Esophagus muscularis mucosa (tissue), 4 donors: Measurements from ENCODE around the gene ZNF385C. TPM values are rescaled to one million over a fixed set of nuclear protein-coding genes. Genes with fewer than 3 reads are reported as not detected.
A peak's percentile ranks its signal among the peaks of the same experiment; 100 is the strongest.
"Not testable (repeated sequence)": the region's sequence is repeated elsewhere in the genome, so short reads cannot be mapped to it uniquely, and the experiment has no call there.

Experiments
- DNase-seq: peaks from one replicate; pipeline ENCODE4 v3.0.0-alpha.2; 2017; ENCODE audit errors: extremely low spot score
- H3K27ac ChIP-seq, 4 donors: fragments of 200-600 bp; sonication (generic); replicated peaks in 1 of 4; 1 replicate in 3 of 4; 2 replicates in 1 of 4; pipeline ENCODE4 v1.5.1; 2016 to 2019; ENCODE audit warnings: mild to moderate bottlenecking in 1 of 4
- H3K27me3 ChIP-seq, 4 donors: fragments of 200-600 bp; sonication (generic); one replicate each; pipeline versions ENCODE4 v1.5.1 to v1.6.0; 2016 to 2019
- H3K36me3 ChIP-seq, 4 donors: fragments of 200-600 bp; sonication (generic); one replicate each; pipeline ENCODE4 v1.5.1; 2016 to 2019
- H3K4me1 ChIP-seq, 4 donors: fragments of 200-600 bp; sonication (generic); one replicate each; pipeline ENCODE4 v1.5.1; 2016 to 2019
- H3K4me3 ChIP-seq, 4 donors: fragments of 200-600 bp; sonication (generic); 1 replicate in 2 of 4; 2 replicates in 2 of 4; pipeline ENCODE4 v1.5.1; 2016 to 2019; ENCODE audit warnings: mild to moderate bottlenecking in 4 of 4, moderate library complexity in 1 of 4
- H3K9me3 ChIP-seq, 4 donors: fragments of 200-600 bp; sonication (generic); 1 replicate in 3 of 4; 2 replicates in 1 of 4; pipeline ENCODE4 v1.5.1; 2016 to 2019
- EP300 ChIP-seq: sonication (generic); formaldehyde crosslinking; IDR thresholded peaks from one replicate; pipeline ENCODE4 v1.6.1; 2017; ENCODE audit warnings: antibody characterized with exemption
- POLR2A ChIP-seq: fragments of 450-650 bp; IDR thresholded peaks from one replicate; pipeline ENCODE4 v1.6.1; 2017; ENCODE audit warnings: antibody characterized with exemption, moderate library complexity, mild to moderate bottlenecking, low read depth
- POLR2AphosphoS5 ChIP-seq, 2 donors: sonication (generic); formaldehyde crosslinking; IDR thresholded peaks; one replicate each; pipeline ENCODE4 v1.6.1; 2017; ENCODE audit warnings: antibody characterized with exemption in 2 of 2
- WGBS: methylation state at CpG from one replicate; pipeline ENCODE4 v1.1.5; 2018; 5-methylcytosine and 5-hydroxymethylcytosine counted together
- intact Hi-C: fragments of 100-400 bp; cut with DNase I; formaldehyde crosslinking; loops from one replicate; pipeline ENCODE4 v1.15.1; 2023
- total RNA-seq, 4 donors: library from RNA; depleted of rRNA; stranded (reverse); fragments of >200 nt; gene quantifications; one replicate each; pipeline versions ENCODE4 v1.1.0 to v1.2.1, GENCODE V29; 2016
- TF ChIP-seq, protein P1 (sequence below), 3 experiments: fragments of 200-600 bp in 2 of 3; fragments of 450-650 bp in 1 of 3; sonication (generic) in 2 of 3; IDR thresholded peaks; one replicate each; pipeline ENCODE4 v1.5.1; 2017 to 2019; ENCODE audit warnings: antibody characterized with exemption in 3 of 3, mild to moderate bottlenecking in 2 of 3, moderate library complexity in 1 of 3

The ZNF385C gene
- total RNA-seq, 4 donors from 2014 or later = 0.39 to 0.42 TPM; not detected in 2

DNA sequence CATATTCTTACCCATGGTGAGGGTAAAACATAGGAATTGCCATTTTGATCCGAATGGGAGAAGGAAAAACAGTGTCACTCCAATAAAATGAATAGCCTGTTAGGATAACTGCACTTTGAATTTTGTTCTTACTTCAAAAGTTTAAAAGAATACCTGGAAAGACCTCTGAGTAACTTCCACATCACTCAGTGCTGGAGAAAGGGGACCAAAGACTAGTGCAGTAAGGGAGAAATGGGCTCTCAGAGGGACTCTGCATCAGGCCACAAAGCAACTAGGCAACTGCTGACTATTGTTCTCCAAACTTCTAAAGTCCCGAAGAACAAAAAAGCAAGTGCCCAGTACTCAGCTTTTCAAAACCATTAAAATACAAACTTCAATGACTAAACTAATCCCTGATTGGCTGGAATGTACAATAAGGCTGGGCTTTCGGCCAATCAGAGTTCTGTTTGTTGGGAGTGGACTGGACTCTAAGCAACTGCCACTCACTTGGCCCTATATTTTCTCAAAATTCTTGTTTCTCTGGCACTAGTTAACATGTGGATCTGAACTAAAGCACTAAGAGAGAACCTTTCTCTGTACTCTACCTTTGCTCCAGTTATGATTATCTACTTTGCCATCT lies 87.3 kb downstream of the ZNF385C start:
- H3K27ac ChIP-seq = peak overlapping the region in 2 of 4 donors; percentile 10
- H3K36me3 ChIP-seq = peaks cover 0 to 5% (median 0%) of the 10 kb centered on the region in 4 donors
- no peaks in the 10 kb centered on the region for H3K9me3 ChIP-seq
- intact Hi-C loops = no loop called here
- DNase-seq = no peak
- TF ChIP-seq POLR2AphosphoS5 (IDR thresholded peaks at IDR 0.05) = no peak
- TF ChIP-seq EP300 = no peak
- TF ChIP-seq POLR2A = no peak
- TF ChIP-seq, protein P1, sequence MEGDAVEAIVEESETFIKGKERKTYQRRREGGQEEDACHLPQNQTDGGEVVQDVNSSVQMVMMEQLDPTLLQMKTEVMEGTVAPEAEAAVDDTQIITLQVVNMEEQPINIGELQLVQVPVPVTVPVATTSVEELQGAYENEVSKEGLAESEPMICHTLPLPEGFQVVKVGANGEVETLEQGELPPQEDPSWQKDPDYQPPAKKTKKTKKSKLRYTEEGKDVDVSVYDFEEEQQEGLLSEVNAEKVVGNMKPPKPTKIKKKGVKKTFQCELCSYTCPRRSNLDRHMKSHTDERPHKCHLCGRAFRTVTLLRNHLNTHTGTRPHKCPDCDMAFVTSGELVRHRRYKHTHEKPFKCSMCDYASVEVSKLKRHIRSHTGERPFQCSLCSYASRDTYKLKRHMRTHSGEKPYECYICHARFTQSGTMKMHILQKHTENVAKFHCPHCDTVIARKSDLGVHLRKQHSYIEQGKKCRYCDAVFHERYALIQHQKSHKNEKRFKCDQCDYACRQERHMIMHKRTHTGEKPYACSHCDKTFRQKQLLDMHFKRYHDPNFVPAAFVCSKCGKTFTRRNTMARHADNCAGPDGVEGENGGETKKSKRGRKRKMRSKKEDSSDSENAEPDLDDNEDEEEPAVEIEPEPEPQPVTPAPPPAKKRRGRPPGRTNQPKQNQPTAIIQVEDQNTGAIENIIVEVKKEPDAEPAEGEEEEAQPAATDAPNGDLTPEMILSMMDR (IDR thresholded peaks at IDR 0.05) = no peak
- no peaks in the 10 kb centered on the region for H3K27me3 ChIP-seq
- H3K4me1 ChIP-seq = peaks cover 72 to 95% (median 84%) of the 10 kb centered on the region in 4 donors
- WGBS = 83% methylated on average over 3 of the region's 3 CpGs
- H3K4me3 ChIP-seq = no peak overlapping the region

DNA sequence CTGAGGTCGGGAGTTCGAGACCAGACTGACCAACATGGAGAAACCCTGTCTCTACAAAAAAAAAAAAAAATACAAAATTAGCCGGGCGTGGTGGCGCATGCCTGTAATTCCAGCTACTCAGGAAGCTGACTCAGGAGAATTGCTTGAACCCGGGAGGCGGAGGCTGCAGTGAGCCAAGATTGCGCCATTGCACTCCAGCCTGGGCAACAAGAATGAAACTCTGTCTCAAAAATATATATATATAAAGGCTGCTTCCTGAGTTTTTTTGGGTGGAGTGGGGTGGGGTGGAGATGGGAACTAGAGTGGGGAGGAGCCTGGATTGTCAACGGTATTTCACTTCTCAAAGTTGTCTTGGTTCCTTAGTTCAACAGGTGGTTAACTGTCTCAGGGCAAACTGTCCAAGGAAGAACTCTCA lies 88.0 kb downstream of the ZNF385C start:
- peaks cover 72 to 95% (median 84%) of the 10 kb centered on the region in 4 donors for H3K4me1 ChIP-seq
- H3K4me3 ChIP-seq, H3K36me3 ChIP-seq, H3K9me3 ChIP-seq, H3K27me3 ChIP-seq, DNase-seq, intact Hi-C loops: not testable (repeated sequence)
- peak overlapping the region in 2 of 4 donors; percentile 10 for H3K27ac ChIP-seq
- WGBS = 64% methylated on average over 9 of the region's 9 CpGs

DNA sequence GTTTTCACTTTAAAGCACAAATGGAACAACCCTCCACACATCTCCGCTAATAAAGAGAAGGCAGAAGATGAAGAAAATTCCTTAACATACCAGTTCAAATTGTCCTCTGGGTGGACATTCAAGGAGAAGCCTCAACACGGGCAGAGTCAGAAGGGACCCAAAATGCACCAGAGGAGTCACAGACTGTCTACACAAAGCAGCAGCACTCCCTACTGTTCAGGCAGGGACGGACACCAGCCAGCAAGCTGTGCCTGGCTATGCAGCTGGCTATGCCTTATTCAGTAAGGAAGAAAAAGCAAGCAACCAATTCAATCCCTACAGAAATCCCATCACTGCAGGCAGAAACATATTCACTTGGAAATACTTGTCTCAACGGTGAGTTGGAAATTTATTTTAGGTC lies 89.1 kb downstream of the ZNF385C start:
- no peak overlapping the region for H3K27ac ChIP-seq
- H3K4me3 ChIP-seq = no peak overlapping the region
- no peak for DNase-seq
- intact Hi-C loops = no loop called here
- no peak for TF ChIP-seq POLR2AphosphoS5 (IDR thresholded peaks at IDR 0.05)
- TF ChIP-seq, protein P1 (IDR thresholded peaks at IDR 0.05) = peak in 1 of 3 experiments; percentile 10
- H3K36me3 ChIP-seq = peaks cover 0 to 5% (median 0%) of the 10 kb centered on the region in 4 donors
- H3K9me3 ChIP-seq = no peaks in the 10 kb centered on the region
- no peaks in the 10 kb centered on the region for H3K27me3 ChIP-seq
- peaks cover 74 to 95% (median 84%) of the 10 kb centered on the region in 4 donors for H3K4me1 ChIP-seq
- WGBS = 64% methylated on average over 4 of the region's 4 CpGs

DNA sequence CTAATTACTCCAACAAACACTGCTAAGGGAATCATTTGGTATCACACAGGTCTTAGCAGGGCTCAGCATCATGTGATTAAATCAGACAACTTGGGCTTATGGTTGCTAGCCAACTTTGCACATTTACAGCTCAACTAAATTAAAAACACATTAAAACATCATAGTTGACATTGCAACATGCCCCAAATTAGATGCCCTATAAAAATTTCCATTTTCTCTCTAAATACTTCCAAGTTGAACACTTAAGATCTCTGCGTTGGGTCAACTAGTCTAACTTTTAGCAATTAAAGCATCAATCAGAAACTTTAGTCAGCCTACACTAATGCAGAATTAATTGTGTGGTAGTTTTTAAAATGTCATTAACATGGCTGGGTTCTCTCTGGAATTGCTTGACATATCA lies 93.1 kb downstream of the ZNF385C start:
- Histone ChIP-seq H3K27ac (no peak overlapping the region), H3K9me3 (no peaks in the 10 kb centered on the region), H3K4me3 (no peak overlapping the region), H3K4me1 (peaks cover 54 to 65% (median 61%) of the 10 kb centered on the region in 4 donors), H3K27me3 (no peaks in the 10 kb centered on the region), H3K36me3 (peaks cover 1 to 32% (median 24%) of the 10 kb centered on the region in 4 donors)
- intact Hi-C loops = no loop called here
- no peak for TF ChIP-seq EP300
- 64% methylated on average over 1 of the region's 1 CpG for WGBS
- DNase-seq = no peak

DNA sequence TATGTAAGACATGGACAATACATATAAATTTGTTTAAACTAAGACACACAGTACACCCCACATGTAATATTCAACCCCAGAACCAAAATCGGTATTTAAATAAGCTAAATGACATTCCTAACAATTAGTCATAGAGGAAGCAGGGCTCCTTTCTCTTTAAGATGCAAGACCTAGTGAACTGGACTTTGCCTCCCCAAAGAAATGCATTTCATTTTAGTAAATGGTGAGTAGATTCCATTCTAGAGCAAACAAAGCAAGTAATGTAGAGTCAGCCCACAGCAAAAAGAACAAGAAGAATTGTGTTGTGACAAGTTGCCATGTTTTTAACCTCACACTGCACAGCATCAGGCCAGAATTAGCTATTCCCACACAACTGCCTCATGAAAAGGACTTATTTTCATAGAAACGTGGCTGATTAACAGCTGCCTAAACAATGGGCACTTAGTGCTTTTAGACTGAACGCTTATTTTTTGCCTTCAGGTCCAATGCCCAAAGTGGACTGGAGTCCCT lies 95.4 kb downstream of the ZNF385C start:
- H3K36me3 ChIP-seq = peaks cover 22 to 55% (median 44%) of the 10 kb centered on the region in 4 donors
- no peaks in the 10 kb centered on the region for H3K9me3 ChIP-seq
- no peaks in the 10 kb centered on the region for H3K27me3 ChIP-seq
- no peak overlapping the region for H3K4me3 ChIP-seq
- H3K4me1 ChIP-seq = peaks cover 39 to 54% (median 45%) of the 10 kb centered on the region in 4 donors
- no peak overlapping the region for H3K27ac ChIP-seq
- intact Hi-C loops = no loop called here
- WGBS = 80% methylated on average over 3 of the region's 3 CpGs
- no peak for TF ChIP-seq POLR2AphosphoS5 (IDR thresholded peaks at IDR 0.05)
- TF ChIP-seq EP300 = no peak
- no peak for TF ChIP-seq POLR2A
- TF ChIP-seq, protein P1 (IDR thresholded peaks at IDR 0.05) = no peak
- DNase-seq = no peak
